Measurements from ENCODE around the gene G6PC3.

G6PC3 gene

DNA sequence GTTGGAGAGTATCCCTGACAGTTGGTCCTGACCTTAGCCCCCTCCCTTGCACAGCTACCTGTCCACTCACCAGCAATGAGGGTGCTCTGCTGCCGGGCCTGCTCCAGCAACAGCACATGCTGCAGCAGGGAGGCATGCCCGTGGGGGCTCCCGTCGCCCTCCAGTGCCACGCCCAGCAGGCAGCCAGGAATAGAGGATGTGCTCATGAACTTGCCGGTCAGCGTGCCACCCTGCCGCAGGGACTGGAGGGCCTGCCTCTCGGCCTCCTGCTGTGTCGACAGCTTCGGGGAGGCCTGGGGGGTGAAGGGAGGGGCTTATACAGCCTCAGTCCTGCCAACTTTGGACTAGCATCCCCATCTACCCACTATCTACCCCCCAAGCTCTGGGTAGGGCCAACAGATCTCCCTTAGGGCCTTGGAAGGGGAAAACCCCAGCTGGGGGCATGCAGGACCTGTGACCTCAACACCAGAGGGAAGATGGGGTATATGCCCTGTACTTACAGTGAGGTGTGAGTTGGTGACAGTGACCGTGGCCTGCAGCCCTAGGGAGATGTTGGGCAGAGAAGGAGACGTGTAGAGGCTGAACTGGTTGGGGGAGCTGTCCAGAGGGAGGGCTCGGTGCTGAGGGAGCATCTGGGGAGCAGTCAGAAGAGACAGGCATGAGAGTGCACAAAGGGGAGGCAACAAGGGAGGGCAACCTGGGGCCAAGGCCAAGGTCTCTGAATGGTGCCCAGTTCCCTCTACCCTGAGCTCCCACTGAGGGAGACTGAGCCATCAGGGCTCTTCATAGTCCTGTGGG lies 20.9 kb downstream of the G6PC3 start:
- DNase-seq (ENCODE audit: low spot score), result no peak
- Histone ChIP-seq H3K27ac (no peak overlapping the region), H3K4me3 (no peak overlapping the region)
- TF ChIP-seq, protein P1, sequence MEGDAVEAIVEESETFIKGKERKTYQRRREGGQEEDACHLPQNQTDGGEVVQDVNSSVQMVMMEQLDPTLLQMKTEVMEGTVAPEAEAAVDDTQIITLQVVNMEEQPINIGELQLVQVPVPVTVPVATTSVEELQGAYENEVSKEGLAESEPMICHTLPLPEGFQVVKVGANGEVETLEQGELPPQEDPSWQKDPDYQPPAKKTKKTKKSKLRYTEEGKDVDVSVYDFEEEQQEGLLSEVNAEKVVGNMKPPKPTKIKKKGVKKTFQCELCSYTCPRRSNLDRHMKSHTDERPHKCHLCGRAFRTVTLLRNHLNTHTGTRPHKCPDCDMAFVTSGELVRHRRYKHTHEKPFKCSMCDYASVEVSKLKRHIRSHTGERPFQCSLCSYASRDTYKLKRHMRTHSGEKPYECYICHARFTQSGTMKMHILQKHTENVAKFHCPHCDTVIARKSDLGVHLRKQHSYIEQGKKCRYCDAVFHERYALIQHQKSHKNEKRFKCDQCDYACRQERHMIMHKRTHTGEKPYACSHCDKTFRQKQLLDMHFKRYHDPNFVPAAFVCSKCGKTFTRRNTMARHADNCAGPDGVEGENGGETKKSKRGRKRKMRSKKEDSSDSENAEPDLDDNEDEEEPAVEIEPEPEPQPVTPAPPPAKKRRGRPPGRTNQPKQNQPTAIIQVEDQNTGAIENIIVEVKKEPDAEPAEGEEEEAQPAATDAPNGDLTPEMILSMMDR (IDR thresholded peaks at IDR 0.05), result no peak

DNA sequence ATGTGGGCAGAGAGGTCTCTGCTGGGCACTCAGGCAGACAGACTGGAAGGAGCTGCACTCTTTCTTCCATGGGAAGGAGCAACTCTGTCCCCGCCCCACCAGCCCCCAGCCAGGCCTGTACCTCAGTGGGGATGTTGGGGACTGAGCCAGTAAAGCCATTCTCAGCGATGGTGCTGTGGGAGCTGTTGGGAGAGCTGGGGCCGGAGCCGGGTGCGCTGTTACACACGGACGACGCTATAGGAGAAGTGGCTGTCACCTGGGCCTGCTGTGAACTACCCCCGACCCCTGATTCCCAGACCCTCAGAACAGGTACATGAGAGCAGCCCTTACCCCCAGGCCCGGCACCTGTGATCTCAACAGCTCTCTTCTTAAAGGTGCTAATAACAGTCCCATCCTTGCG lies 21.5 kb downstream of the G6PC3 start:
- TF ChIP-seq, protein P1 (IDR thresholded peaks at IDR 0.05), result no peak
- Histone ChIP-seq H3K4me3 (no peak overlapping the region), H3K27ac (no peak overlapping the region)
- DNase-seq (ENCODE audit: low spot score), result no peak

DNA sequence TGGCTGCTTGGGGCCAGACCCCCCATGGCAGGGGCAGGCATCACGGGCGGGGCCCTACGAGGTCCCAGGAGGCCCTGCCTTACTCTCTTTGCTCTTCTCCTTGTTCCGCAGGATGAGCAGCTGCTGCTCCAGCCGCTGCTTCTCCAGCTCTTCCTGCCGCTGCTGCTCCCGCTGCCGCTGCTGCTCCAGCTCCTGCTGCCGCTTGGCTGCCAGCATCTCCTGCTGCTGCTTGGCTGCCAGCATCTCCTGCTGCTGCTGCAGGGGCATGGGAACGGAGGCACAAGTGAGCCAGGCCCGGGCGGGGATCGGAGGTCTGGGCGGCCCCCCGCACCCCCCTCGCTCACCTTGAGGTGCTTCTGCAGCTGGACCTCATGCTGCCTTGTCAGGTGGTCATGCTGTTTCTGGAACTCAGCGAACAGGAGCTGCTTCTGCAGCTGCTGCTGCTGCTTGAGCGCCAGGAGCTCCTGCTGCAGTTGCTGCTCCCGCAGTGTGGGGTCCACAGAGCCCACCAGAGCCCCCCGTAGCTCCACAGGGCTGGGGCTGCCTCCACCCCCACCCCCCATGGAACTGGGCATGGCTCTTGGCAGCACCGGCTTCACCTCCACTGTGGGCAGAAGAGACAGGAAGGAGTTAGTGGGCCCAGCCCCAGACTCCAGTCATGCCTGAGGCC lies 22.8 kb downstream of the G6PC3 start:
- H3K4me3 ChIP-seq, result no peak overlapping the region
- no peak overlapping the region for H3K27ac ChIP-seq
- TF ChIP-seq, protein P1 (IDR thresholded peaks at IDR 0.05), result no peak
- no peak for DNase-seq (ENCODE audit: low spot score)

DNA sequence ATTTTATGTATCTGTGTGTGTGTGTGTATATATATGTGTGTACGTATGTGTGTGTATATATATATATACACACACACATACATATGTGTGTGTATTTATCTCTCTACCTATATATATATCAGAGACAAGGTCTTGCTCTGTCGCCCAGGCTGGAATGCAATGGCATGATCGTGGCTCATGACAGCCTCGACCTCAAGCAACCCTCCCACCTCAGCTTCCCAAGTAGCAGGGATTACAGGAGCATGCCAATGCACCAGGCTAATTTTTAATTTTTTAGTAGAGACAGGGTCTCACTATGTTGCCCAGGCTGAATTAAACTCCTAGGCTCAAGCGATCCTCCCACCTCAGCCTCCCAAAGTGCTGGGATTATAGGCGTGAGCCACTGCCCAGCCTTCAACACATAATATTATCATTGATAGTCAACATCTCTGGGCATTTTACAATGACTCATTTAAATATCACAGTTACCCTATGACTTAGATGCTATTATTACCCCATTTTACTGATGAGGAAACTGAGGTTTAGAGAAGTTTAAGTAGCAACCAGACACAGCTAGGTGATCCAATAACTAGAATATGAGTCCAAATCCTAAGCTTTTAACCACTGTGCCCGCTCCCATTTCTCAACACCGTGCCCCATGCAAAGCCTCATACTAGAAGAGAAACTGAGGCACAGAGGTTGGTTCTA lies 24.3 kb downstream of the G6PC3 start:
- no peak for DNase-seq (ENCODE audit: low spot score)
- Histone ChIP-seq H3K4me3 (peak overlapping the region; percentile 62), H3K27ac (peak overlapping the region; percentile 76 to 92)
- TF ChIP-seq, protein P1 (IDR thresholded peaks at IDR 0.05), result no peak

DNA sequence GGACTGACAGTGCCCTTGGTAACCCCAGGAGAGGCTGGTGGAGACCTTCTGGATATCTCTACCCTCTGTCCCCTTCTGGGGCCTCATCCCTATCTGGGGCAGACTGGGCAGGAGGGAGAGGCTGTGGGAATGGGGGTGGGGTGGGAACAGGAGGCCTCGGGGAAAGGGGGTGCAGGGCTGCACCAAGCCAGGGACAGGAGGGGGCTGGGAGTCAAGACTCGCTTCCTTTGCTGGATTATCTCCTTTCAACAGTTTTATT lies 24.8 kb downstream of the G6PC3 start:
- DNase-seq (ENCODE audit: low spot score), result no peak
- Histone ChIP-seq H3K4me3 (peak overlapping the region; percentile 62), H3K27ac (peak overlapping the region; percentile 76 to 92)
- TF ChIP-seq, protein P1 (IDR thresholded peaks at IDR 0.05), result no peak

DNA sequence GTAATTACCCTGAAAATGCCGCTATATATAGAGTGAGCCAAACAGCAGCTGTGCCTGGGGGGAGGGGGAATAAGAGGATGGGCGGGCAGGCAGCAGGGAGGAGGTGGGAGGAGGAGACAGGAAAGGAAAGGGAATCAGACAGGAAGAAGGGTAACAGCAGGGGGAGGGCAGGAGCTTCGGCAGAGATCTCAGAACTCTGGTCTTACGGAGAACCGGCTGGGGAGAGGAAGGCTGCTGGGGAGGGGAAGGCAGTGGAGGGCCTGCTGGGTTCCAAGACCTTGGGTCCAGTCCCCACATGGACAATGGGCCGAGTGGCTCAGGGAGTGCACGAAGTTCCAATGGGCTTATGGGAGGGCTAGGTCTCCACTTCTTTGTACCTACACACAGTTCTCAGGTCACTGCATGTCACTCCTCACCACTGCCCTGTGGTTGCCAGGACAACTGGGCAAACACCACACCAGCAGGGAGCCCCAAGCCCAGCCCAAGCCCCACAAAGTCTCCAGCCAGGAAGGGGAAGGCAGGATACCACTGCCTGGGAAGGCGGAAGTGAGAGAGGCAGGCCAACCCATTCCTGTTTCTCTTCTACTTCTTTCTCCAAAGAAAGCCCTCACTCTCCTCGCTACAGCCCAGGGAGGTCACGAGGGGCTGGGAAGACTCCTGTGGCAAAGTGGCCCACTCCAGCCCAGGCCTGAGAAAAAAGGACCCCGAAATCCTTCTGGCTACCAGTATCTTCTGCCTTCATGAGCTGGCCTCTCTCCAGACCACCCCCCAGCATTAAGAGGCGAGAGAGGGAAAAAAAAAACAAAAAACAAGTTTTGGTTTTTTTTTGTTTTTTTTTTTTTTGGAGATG lies 25.3 kb downstream of the G6PC3 start:
- TF ChIP-seq, protein P1 (IDR thresholded peaks at IDR 0.05), result no peak
- H3K27ac ChIP-seq, result peak overlapping the region; percentile 76 to 92
- no peak for DNase-seq (ENCODE audit: low spot score)
- peak overlapping the region; percentile 62 for H3K4me3 ChIP-seq
